GM12872 (cell line): ENCODE results near the gene PSMF1.

Source experiments
- TF ChIP-seq, protein P1 (sequence below): IDR thresholded peaks from 3 replicates; pipeline ENCODE4 v1.5.1; 2011; ENCODE audit warnings: low read depth, mild to moderate bottlenecking, low read length, moderate library complexity; ENCODE audit not compliant: insufficient read depth

The PSMF1 gene

DNA sequence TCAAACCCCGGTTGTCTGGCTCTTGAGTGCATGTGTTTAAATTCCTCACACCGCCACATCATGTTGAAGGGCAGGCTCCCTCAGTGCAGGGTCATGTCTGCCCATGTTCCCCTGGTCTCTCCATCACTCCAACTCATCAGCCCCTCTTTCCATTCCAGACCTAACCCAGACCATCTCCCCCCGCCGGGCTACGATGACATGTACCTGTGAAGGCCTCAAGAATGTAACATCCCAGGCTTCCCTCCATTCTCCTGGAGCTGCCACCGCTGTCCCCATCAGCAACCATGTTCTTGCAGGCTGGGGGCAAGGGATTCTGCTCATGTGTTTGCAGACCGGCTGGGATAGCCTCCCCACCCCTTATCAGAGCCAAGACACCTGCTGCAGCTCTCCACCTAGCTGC is 46.5 kb downstream of the PSMF1 start:
- TF ChIP-seq, protein P1, sequence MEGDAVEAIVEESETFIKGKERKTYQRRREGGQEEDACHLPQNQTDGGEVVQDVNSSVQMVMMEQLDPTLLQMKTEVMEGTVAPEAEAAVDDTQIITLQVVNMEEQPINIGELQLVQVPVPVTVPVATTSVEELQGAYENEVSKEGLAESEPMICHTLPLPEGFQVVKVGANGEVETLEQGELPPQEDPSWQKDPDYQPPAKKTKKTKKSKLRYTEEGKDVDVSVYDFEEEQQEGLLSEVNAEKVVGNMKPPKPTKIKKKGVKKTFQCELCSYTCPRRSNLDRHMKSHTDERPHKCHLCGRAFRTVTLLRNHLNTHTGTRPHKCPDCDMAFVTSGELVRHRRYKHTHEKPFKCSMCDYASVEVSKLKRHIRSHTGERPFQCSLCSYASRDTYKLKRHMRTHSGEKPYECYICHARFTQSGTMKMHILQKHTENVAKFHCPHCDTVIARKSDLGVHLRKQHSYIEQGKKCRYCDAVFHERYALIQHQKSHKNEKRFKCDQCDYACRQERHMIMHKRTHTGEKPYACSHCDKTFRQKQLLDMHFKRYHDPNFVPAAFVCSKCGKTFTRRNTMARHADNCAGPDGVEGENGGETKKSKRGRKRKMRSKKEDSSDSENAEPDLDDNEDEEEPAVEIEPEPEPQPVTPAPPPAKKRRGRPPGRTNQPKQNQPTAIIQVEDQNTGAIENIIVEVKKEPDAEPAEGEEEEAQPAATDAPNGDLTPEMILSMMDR: no peak

DNA sequence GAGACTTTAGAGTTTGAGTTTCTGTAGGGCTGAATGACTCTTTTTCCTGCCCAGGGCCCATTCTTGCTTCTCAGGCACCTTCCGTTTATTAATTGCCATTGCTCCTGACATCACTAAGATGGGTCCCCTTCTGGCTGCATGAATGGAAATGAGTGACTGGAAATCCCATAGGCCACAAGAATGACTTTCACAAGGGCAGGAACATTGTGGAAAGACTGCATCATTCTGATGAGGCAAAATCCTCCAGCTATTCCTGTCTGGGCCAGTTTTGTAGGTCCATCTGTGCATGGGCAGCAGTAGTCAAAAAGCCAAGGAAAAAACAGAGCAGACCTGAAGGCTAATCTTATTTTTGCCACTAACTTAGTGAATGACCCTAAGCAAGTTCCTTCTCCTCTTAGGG is 47.1 kb downstream of the PSMF1 start:
- TF ChIP-seq, protein P1: no peak

DNA sequence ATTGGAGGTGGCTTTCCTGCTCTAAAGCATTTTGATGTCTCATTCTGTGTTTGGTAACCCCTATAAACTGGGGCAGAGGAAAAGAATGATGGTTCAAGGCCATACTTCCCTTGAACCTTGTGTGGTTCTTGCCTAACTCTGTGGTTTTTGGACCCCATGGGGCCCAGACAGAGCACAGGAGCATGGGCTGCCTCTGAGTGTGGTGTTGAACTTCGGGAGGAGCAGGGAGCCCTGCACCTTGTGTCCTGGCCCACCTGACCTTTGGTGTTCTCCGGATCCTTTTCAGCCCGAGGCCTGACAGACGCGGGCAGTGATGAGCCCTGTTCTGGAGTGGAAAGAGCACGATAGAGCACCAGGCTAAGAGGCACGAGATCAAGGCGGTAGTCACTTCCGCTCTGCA is 47.5 kb downstream of the PSMF1 start:
- TF ChIP-seq, protein P1: no peak

DNA sequence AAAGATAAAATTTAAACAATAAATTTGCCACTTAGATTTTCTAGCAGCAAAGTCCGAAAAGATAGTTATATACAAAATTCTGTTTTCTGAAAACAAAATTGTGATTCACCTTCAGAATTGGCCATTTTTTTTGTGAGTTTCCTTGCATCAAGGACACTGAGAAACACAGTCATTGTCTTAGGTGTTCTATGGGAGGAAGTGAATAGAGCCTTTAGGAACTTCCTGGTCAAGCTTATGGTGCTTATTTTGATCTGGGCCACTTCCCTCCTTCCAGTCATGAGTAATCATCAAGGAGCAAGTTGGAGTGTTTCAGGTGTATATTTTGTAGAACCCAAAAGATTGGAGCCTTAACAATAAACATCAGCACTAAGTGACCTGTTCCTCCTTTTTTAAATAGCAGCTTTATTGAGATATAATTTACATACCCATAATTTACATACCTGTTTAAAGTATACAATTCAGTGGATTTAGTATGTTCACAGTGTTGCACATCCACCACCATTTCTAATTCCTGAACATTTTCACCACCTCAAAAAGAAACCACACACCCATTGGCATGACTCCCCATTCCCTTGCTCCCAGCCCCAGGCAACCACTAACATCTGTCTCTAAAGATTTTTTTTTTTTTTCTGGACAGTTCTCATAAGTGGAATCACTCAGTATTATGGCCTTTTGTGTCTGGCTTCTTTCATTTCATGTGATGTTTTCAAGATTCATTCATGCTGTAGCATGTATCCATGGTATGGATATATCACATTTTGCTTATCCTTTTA is 48.7 kb downstream of the PSMF1 start:
- TF ChIP-seq, protein P1: no peak

DNA sequence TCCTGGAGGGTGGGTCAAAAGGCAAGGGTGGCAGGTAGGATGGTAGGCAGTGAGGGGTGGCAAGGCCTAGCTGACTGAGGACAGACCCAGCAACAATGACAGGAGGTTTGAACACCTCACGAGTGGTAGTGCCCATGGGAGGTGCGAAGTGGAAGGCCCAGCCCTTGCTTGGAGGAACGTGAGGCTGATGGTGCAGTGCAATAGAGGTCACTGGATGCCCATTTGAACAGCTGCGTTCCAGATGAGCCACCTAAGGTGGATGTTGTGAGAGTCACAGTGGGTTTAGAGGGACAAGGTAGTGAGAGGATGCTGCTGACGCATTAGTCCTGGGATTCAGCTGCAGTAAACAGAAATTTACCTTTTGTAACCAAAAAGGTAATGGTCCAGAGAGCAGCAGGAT is 50.8 kb downstream of the PSMF1 start:
- TF ChIP-seq, protein P1: no peak

DNA sequence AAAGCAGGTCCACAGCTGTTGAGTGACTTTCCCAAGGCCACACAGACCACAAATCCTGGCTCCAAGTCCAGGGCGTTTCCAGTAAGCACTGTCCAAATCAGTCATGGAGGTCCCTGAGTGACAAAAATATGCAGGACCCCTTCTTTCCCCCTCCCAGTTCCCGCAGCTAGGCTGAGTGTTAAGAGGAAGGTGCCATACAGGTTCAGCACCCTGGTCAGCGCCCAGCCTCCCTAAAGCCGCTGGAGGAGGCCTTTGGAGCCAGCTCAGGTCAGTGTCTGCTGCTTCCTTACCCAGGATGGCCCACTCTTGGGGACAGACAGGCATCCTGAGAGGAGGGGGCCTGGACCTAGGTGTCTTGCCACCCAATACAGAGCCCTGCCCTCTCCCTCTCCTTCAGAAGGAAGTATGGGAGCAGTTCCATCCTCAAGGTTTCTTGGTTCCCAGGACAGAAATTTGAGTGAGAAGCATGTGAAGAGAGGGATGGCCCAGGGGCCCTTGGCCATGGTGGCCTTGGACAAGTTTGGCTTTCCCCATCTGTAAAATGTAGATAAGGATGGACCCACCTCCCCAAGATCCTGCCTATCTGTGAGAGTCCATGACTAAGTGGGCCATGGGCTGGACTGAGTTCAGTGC is 53.2 kb downstream of the PSMF1 start:
- TF ChIP-seq, protein P1: no peak

DNA sequence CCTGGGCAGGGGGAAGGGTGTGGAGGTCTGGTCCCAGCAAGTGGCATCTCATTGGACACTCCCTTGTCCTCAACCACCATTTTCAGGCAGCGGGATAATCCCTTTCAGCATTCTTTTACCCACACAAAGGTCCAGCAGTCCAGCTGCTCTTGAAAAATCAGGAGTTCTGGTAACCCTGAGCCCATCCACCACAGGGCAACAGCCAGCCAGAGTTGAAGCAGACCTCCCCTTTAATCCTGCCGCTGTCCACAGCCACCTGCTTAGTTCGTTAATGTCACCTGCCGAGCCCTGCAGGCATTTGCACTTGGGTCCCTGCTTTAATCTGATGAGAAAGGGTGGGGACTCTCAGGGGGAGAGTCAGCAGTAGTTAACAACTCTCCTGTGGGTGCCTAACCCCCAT is 55.3 kb downstream of the PSMF1 start:
- TF ChIP-seq, protein P1: no peak
